Activated naive CD8-positive, alpha-beta T cell treated with anti-CD3 and anti-CD28 coated beads for 36 hours (primary cell): ENCODE measurements around the gene GSTO2. TPM values are rescaled to one million over a fixed set of nuclear protein-coding genes. Genes with fewer than 3 reads are reported as not detected.

ENCODE experiments used
- DNase-seq: peaks from one replicate; pipeline ENCODE4 v3.0.0; 2021
- H3K27ac Mint-ChIP-seq: one replicate; pipeline ENCODE4 v1.8.0; 2022; ENCODE audit warnings: mild to moderate bottlenecking, moderate library complexity, mixed read lengths
- H3K27me3 Mint-ChIP-seq: one replicate; pipeline ENCODE4 v1.8.0; 2022; ENCODE audit warnings: mild to moderate bottlenecking, mixed read lengths
- H3K36me3 Mint-ChIP-seq: one replicate; pipeline ENCODE4 v1.8.0; 2021; ENCODE audit warnings: mild to moderate bottlenecking, mixed read lengths
- H3K4me1 Mint-ChIP-seq: one replicate; pipeline ENCODE4 v1.8.0; 2021; ENCODE audit warnings: mixed read lengths
- H3K4me3 Mint-ChIP-seq: one replicate; pipeline ENCODE4 v1.8.0; 2022; ENCODE audit warnings: mild to moderate bottlenecking, moderate library complexity, mixed read lengths
- H3K9me3 Mint-ChIP-seq: one replicate; pipeline ENCODE4 v1.8.0; 2022; ENCODE audit warnings: mixed read lengths
- total RNA-seq, 2 experiments: library from RNA; stranded (reverse); gene quantifications; one replicate each; pipeline ENCODE4 v1.2.3, GENCODE V29; 2021

GSTO2 gene
- total RNA-seq, 2 experiments from 2014 or later = 1.5 to 2.5 TPM

DNA sequence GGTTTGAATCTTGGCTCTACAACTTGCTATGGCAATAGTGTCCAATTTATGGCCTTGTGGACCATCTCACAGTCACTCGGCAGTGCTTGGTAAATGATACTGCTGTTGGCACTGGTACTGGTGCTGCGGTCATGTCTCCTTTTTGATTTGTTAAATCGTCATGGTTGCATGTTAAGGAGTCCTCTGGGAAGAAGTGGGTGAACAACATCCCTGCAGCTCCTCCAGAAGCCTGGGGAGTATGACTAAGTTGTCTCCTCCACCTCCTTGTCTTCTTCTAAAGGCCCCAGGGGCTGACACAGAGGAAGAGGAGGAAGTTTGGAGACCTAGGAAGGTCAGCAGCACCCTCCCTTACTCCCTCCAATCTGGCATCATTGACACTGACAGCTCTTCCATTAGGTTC, 60.8 kb downstream of the GSTO2 start:
- Mint-ChIP-seq H3K4me3 (no peak overlapping the region), H3K4me1 (peaks cover 96% of the 10 kb centered on the region), H3K36me3 (peaks cover 17% of the 10 kb centered on the region), H3K27ac (peak overlapping the region; percentile 93), H3K9me3 (no peaks in the 10 kb centered on the region), H3K27me3 (no peaks in the 10 kb centered on the region)
- DNase-seq = no peak

DNA sequence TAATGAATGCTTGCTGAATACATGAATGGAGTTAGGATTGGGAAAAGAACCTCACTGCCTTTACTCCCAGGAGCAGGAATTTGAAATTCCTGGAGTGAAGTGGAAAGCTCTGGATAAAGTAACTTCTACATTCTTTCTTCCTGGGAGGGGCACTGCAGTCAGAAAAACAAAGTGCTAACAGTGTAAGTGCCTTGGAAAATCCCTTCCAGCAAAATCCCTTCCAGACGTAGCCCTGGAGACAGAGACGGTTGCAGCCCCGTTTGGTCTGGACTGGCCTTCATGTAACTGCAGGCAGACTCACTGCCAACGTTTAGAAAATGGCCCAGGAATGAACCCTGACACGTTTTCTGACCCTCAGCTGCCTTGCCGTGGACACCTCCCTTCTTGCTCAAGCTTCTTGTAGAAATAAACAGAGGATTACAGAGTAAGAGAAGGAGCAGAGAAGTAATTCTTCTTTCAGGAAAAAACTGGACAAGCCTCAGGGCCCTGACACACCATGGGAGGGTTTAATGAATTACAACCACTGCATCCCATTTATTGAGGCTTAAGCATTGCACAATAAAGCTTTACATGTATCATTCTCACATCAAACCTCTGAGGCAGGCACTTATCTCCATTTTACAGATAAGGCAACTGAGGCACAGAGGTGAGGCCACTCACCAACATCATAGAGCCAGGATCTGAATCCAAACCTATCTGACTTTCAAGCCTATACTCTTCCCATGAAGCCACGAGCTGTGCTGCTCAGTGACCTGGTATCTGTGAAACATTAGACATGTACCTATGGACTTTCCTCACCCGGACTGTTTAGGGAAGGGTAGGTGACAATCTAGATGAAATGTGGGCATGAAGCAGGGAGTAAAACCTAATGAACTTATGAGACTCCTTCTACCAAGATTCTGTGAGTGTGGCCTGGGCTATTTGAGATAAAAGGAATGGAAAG, 61.5 kb downstream of the GSTO2 start:
- H3K27me3 Mint-ChIP-seq = no peaks in the 10 kb centered on the region
- H3K4me1 Mint-ChIP-seq = peaks cover 96% of the 10 kb centered on the region
- H3K4me3 Mint-ChIP-seq = no peak overlapping the region
- H3K36me3 Mint-ChIP-seq = peaks cover 16% of the 10 kb centered on the region
- no peak for DNase-seq
- H3K27ac Mint-ChIP-seq = peak overlapping the region; percentile 93
- H3K9me3 Mint-ChIP-seq = no peaks in the 10 kb centered on the region

DNA sequence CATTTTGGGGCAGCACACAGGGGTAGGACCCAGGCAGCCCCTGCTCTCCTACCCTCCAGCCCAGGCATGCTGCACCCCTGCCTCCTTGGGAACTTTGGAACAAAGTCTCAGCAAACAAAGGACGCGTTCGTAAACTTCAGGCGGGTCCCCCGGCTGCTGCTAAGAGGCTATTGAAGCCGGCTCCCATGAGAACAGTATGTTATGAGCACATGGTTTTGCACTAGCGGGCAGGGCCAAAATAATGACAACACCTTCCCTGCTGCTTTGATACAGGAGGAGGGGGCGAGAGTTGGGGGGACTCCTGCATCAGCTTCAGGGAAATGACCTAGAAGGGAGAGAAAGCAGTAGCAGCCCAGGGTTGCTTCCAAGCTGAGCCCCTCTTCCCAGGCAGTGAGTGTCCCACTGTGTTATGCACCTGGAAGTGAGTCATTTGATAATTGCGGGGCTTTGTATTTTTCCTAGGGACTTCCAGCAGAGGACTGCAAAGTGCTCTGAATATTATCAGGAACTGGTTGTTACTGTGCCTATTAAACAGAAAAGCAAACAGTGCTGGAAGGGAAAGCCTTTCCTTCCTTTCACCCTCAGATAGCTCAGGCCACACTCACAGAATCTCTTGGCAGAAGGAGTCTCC, 62.3 kb downstream of the GSTO2 start:
- H3K4me3 Mint-ChIP-seq = no peak overlapping the region
- no peaks in the 10 kb centered on the region for H3K9me3 Mint-ChIP-seq
- H3K4me1 Mint-ChIP-seq = peaks cover 97% of the 10 kb centered on the region
- H3K27ac Mint-ChIP-seq = no peak overlapping the region
- H3K27me3 Mint-ChIP-seq = no peaks in the 10 kb centered on the region
- H3K36me3 Mint-ChIP-seq = peaks cover 15% of the 10 kb centered on the region
- no peak for DNase-seq

DNA sequence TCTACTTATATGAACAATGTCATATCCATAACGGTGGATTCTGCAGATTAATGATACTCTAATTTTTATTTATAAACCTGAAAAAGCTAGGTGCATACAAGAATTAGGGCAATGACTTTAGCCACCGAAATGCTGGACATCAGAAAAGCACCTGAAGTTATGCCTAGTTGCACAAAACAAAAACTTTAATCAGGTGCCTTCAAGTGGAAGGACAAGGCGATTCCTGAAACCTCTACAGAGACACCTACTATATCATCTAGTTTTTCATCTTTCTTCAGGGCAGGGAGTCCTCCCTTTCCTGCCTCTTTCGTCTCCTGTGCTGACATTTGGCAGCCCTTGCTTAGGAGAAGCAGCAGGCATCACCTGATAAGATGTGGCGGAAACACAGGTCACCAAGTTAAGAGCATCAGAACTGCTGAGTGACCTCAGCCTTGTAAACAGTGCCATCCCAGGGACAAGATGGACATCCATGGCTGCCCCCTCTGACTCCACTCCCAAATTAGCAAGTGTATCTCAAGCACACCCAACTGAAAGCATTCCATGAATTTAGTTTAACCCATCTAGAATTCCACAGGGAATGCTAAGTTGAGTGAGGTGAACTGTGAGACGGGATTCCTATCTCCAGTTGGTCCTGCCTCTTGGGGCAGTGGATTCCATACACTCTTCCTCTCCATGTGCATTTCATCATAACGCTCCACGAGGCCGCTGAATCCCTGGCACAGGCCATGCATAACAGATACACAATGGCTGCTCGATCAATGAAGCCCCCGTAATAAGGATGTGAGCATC, 63.5 kb downstream of the GSTO2 start:
- Mint-ChIP-seq H3K9me3 (no peaks in the 10 kb centered on the region), H3K27me3 (no peaks in the 10 kb centered on the region), H3K4me1 (peaks cover 86% of the 10 kb centered on the region), H3K36me3 (peaks cover 19% of the 10 kb centered on the region), H3K4me3 (peak overlapping the region; percentile 45), H3K27ac (peak overlapping the region; percentile 70)
- no peak for DNase-seq

DNA sequence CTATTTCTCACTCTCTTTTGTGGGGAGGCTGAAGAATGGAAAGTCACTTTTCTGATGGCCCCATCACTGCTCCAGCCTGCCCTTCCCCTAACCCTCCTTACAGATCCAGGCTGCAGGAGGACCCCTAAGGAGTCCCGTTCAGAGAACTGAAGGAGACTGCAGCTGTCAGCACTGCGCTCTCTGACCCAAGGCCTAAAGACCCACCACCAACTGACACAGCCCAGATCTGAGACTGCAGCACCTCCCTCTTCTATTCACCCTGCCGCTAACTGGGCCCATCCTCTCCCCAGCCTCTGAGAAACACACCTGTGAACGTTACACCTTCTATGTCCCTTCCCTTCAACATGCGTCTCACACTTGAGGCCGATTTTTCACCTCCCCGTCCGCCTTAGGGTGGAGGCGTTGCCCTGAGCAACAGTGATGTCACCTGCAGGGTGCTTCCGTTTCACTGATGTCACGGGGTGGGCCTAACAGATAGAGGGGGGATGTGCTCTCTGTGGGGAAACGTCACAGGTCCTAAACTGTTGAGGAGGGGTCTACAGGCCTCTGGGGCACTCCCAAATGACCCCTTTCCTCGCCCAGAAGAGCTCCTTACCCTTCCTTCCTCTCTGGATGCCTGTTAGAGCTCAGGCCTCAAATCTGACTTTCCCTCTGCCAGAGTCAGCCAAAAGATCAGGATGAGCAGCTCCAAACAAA, 64.2 kb downstream of the GSTO2 start:
- H3K27ac Mint-ChIP-seq = peak overlapping the region; percentile 70
- peak; percentile 63 for DNase-seq
- H3K36me3 Mint-ChIP-seq = peaks cover 19% of the 10 kb centered on the region
- no peaks in the 10 kb centered on the region for H3K9me3 Mint-ChIP-seq
- no peaks in the 10 kb centered on the region for H3K27me3 Mint-ChIP-seq
- H3K4me3 Mint-ChIP-seq = peak overlapping the region; percentile 45
- peaks cover 78% of the 10 kb centered on the region for H3K4me1 Mint-ChIP-seq

DNA sequence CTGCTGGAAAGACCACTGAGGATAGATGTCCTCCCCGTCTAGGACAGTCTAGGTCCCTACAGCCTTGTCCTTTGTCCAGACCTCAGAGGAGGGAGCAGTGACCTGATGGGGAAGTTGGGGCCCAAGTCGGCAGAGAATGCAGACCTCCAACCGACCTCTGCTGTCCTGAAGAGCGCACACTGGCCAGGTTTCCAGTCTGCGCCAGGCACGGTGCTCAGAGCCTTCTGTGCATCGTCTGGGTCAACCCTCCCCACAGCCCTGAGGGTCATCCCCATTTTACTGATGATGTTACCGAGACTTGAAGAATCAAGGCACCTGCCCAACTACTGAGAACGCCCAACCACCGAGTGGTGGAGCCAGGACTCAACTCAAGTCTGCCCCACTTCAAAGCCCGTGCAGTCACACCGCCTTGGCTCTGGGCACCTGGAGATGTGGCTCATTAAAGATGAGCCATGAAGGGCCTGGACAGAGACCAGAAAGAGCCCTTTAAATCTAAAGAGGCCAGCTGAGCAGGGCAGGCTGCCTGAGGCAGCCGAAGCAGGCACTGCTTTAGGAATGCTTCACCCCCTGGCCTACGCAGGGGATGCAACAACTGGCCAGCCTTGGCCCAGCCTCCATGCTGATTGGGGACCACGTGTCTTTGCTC, 64.9 kb downstream of the GSTO2 start:
- H3K4me1 Mint-ChIP-seq = peaks cover 72% of the 10 kb centered on the region
- H3K4me3 Mint-ChIP-seq = peak overlapping the region; percentile 45

DNA sequence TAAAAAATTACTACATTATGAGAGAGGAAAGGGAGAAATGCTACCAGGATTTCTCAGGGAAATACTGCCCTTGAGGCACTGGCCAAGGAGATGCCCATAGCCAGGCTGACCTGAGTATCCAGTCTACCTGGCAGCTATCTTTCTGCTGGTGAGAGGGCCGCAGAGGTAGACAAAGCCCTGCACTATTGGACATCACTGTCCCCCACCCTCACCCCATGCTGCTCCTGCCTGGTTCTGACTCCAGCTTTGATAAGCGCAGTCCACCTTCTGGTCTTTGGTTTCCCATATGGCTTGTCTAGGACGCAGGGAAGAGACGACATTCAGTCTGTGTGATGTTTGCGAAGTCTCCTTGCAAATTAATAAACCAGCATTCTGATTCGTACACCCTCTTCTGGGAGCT, 65.6 kb downstream of the GSTO2 start:
- Mint-ChIP-seq H3K27me3 (no peaks in the 10 kb centered on the region), H3K9me3 (no peaks in the 10 kb centered on the region), H3K4me1 (peaks cover 72% of the 10 kb centered on the region), H3K4me3 (no peak overlapping the region), H3K36me3 (peaks cover 19% of the 10 kb centered on the region), H3K27ac (no peak overlapping the region)
- DNase-seq = no peak

More for the DNA sequence above, 64.9 kb downstream of the GSTO2 start:
- H3K9me3 Mint-ChIP-seq = no peaks in the 10 kb centered on the region
- no peaks in the 10 kb centered on the region for H3K27me3 Mint-ChIP-seq
- peak overlapping the region; percentile 70 for H3K27ac Mint-ChIP-seq
- no peak for DNase-seq
- H3K36me3 Mint-ChIP-seq = peaks cover 19% of the 10 kb centered on the region

DNA sequence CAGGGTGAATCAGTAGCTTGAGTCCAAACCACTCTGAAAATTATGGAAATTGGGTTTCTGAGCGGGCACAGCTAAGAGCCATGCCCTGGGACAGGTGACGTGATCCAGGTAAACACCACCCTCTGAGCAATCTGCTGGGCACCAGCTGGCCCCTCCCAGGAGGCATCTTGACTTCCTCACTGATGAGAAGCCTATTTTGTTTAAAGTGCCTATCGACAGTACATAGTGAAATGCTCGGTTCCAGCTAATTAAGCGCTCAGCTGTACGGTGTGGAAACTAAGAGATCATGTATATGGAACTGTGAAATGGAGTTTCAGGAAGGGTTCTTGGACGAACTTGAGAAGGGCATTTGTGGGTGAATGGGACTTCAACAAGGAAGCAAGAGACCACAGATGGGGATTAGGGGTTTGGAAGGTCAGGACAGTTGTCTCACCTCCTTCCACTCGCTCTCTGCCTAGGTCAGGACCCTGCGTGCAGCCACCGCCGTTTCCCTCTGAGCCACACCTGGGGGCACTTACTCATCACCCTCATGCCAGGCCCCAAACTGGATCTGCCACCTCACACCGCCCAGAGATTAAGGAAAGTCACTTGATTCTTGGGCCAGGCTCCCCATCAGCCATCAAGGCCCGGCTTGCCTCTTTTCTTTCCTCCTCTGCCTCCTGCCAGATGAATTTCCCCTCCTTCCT, 66.1 kb downstream of the GSTO2 start:
- no peaks in the 10 kb centered on the region for H3K27me3 Mint-ChIP-seq
- peak overlapping the region; percentile 65 for H3K4me3 Mint-ChIP-seq
- H3K4me1 Mint-ChIP-seq = peaks cover 72% of the 10 kb centered on the region
- peaks cover 19% of the 10 kb centered on the region for H3K36me3 Mint-ChIP-seq
- peak overlapping the region; percentile 66 for H3K27ac Mint-ChIP-seq
- H3K9me3 Mint-ChIP-seq = no peaks in the 10 kb centered on the region
- no peak for DNase-seq

DNA sequence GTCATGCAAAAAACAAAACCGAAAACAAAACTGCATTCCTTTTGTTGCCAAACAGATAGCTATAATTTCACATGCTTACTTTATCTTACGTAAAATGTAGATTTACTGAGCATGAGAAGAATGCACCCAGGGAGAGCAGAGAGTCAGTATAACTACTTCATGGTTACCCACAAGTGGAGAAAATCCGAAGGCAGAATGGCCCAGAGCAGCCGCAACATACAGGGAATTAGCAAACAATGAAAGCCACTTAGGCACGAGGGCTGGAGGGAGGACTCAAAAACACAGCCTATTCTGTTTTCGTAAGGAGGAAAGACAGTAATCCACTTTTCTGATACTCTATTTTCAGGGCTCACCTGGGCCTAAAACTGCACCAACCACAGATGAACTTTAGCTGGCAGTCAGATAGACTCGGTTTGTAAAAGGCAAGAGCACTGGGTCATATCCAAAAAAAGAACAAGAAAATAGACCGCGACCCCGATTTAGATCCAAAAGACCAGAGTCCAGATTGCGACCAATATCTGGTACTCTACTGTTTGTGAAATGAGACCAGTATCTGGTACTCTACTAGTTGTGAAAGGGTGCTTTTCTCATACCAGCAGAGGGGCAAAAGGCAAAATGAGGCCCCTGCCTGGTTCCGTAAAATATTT, 68.0 kb downstream of the GSTO2 start:
- H3K27ac Mint-ChIP-seq = peak overlapping the region; percentile 99
- H3K36me3 Mint-ChIP-seq = peaks cover 19% of the 10 kb centered on the region
- H3K9me3 Mint-ChIP-seq = no peaks in the 10 kb centered on the region
- peaks cover 58% of the 10 kb centered on the region for H3K4me1 Mint-ChIP-seq
- peak overlapping the region; percentile 96 for H3K4me3 Mint-ChIP-seq
- H3K27me3 Mint-ChIP-seq = no peaks in the 10 kb centered on the region
- no peak for DNase-seq

DNA sequence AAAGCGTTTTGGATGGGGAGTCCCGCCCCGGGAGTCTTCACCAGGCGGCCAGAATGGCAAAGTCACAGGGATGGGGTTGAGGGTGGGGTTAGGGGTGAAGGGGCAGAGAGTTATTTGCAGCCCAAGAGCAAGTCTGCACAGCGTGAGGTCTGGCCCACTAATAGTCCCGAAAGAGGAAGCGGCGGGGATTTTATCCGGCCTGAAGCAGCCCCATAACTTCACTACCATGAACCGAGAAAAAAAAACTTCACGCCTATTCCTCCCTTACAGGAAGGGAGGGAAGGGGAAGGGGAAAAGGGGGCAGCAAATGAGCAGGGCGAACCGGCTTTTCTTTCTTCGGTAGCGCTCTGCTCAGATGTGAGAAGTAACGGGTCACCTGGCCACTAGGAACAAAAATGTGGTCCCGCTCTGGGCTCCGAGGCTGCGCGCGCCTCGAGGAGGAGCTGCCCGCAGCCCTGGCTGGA, 68.6 kb downstream of the GSTO2 start:
- H3K4me3 Mint-ChIP-seq = peak overlapping the region; percentile 96
- peaks cover 51% of the 10 kb centered on the region for H3K4me1 Mint-ChIP-seq
- peak overlapping the region; percentile 99 for H3K27ac Mint-ChIP-seq
- H3K9me3 Mint-ChIP-seq = no peaks in the 10 kb centered on the region
- no peaks in the 10 kb centered on the region for H3K27me3 Mint-ChIP-seq
- peaks cover 19% of the 10 kb centered on the region for H3K36me3 Mint-ChIP-seq
- no peak for DNase-seq

DNA sequence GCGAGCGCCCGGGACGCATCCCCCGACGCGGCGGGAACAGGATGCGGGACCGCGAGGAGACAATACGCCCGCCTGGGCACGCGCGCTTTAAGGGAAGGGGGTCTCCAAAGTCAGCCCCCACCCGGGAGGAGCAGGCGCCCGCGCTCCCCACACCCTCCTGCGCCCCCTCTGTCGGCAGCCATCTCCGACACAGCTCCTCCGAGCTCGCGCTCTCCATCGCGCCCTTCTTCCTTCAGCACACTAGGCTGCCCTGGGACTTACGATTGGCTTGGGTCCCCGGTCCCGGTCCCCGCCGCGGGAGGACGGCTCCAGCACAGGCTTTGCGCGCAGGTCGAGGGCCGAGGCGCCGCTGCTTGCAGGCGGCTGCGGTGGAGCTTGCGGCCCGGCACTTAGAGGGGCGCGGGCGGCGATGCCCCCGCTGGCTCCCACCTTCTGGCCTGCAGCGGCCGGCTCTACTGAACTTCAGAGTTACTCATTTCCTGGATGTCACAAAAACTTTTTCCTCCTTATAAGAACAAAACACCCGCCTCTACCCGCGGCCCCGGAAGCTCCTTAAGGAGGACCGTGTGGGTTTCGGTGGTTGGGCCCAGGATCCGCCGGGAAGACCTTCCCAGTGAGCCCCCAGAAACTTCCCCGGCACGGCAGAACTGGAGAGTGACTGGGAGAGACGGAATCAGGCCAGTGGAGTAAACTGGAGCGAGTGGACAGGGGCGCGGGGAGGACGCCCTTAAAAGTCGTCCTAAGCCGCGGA, 69.2 kb downstream of the GSTO2 start, which contains the start of gene ITPRIP:
Gene ITPRIP, minus strand, starts transcription at position 481 of the 751 bp plus-strand sequence. CDS start 22,414 bp downstream, outside the sequence.
- H3K27ac Mint-ChIP-seq = peak within 1 kb of the TSS; percentile 99
- H3K4me1 Mint-ChIP-seq = peaks cover 45% of the 10 kb centered on the region
- peak within 1 kb of the TSS; percentile 96 for H3K4me3 Mint-ChIP-seq
- no peaks in the 10 kb centered on the region for H3K27me3 Mint-ChIP-seq
- H3K9me3 Mint-ChIP-seq = no peaks in the 10 kb centered on the region
- peaks cover 13% of the 10 kb centered on the region for H3K36me3 Mint-ChIP-seq
- peak; percentile 73 for DNase-seq

DNA sequence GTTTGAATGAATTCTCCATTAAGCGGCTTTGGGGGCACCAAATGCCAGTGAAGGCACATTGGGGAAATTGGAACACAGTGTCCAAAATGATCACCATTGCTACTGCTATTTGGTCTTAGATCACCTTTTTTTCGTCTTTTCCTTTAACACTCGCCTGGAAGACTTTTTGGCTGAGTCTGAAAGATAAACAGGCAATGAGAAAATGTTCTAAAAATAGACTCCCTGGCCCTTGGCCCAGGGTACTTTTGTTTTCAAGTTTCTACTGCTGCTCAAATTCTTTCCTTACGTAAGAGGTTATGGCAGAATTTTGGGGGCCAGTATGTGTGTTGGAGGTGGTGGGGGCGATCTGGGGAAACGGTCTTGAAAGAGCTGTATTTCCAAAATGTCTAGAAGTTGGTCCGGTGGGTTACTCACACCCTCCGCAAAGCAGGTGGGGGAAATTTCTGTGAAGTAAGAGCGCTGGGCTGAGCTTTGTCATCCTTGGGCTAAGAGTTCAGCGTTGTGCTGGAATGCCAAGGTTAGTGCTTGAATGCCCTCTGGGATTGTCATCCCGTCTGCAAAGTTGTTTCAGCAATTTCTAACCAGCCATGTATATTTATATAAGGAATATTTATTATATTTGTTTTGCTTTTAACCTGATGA, 70.6 kb downstream of the GSTO2 start:
- no peaks in the 10 kb centered on the region for H3K27me3 Mint-ChIP-seq
- peaks cover 31% of the 10 kb centered on the region for H3K4me1 Mint-ChIP-seq
- peaks cover 9% of the 10 kb centered on the region for H3K36me3 Mint-ChIP-seq
- peak overlapping the region; percentile 99 for H3K27ac Mint-ChIP-seq
- no peaks in the 10 kb centered on the region for H3K9me3 Mint-ChIP-seq
- DNase-seq = no peak
- H3K4me3 Mint-ChIP-seq = peak overlapping the region; percentile 96
